ENCODE measurements around the gene MYO5B.

The MYO5B gene

DNA sequence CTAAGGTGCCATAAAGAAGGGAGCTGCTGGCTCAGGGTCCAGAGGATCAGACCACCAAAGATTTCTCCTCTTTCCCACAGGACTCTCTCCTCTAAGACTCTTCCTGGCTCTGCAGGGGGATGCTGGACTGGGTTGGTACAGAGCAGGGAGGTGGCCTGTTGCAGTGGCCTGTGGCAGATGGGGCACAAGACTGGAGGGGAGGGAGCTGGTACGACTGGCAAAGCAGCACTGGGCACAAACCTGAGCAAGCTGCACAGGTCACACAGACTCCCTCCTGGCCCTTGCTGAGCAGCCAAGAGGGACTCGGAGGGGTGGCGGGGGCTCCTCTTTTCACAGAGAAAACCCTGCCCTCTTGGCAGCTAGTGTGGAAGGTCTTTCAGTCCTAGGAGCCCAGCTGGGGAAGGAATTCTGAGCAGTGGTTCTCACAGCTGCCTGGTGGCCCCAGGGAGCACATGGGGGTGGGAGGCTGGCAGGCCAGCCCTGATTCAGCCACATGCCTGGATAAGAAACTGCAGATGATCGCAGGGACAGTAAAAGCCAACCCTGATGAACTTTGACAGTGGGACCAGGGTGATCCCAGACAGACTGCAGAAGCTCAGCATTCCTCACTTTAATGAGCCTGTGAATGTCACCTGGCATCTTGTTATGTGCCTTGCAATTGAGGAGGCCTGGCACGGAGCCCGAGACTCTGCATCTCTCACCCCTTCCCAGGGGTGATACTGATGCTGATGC is 349.2 kb downstream of the MYO5B start:
- TF ChIP-seq, protein P1, sequence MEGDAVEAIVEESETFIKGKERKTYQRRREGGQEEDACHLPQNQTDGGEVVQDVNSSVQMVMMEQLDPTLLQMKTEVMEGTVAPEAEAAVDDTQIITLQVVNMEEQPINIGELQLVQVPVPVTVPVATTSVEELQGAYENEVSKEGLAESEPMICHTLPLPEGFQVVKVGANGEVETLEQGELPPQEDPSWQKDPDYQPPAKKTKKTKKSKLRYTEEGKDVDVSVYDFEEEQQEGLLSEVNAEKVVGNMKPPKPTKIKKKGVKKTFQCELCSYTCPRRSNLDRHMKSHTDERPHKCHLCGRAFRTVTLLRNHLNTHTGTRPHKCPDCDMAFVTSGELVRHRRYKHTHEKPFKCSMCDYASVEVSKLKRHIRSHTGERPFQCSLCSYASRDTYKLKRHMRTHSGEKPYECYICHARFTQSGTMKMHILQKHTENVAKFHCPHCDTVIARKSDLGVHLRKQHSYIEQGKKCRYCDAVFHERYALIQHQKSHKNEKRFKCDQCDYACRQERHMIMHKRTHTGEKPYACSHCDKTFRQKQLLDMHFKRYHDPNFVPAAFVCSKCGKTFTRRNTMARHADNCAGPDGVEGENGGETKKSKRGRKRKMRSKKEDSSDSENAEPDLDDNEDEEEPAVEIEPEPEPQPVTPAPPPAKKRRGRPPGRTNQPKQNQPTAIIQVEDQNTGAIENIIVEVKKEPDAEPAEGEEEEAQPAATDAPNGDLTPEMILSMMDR (IDR thresholded peaks at IDR 0.05) = no peak

DNA sequence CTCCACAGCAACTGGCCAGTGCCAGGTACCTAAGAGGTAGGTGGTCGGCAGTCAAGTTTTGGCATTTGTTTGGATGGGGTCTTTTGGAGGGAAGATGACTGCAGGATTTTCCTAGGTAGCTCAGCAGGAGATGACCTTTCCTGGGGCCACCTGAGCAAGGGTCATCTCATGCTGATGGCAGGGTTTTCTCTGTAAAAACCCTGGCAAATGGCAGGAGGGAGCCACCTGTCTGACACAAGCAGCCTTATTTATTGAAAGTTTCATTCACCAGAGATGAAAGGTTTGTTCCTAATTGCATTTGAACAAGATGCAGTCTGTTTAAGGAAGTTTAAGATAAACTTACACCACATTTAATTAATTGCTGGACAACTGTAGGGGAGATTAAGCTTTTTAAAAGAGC is 350.0 kb downstream of the MYO5B start:
- TF ChIP-seq, protein P1 (IDR thresholded peaks at IDR 0.05) = no peak

DNA sequence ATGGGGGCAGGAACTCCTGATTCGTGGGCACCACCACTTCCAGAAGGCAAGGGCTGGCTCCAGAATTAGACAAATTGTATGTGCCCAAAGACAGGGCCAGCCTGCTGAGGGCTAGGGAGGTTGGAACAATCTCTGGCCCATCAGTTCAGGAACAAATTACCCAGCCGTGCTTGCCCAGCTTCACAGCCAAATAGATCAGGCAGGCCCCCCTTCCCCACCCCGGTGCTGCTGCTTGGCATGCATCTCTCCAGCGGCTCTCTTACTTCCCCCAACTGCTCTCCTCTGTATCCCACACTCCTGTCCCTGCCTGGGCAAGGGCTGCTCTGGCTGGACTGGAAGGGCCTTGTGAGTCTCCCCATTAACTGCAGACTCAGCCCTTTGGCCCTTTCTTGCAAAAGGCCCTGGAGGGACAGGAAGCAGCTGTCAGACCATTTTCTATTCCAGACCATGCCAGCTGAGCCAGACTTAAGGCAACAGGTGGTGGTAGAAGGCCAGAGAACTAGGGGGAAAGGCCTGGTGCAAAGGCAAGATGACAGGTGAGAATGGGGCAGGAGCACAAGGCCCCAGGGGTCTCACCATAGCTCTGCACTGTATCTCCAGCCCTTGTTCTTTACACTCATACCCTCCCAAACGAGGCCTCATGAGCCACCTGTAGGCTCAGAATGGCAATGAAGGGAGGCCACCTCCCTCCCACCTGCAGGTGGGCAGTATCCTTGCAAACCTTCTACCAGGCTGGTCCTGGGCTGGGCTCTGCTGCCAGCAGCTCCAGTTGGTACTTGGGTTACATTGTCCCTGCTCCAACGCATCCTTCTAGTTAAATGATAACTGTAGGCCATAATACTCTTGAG is 350.9 kb downstream of the MYO5B start:
- TF ChIP-seq, protein P1 (IDR thresholded peaks at IDR 0.05) = no peak

DNA sequence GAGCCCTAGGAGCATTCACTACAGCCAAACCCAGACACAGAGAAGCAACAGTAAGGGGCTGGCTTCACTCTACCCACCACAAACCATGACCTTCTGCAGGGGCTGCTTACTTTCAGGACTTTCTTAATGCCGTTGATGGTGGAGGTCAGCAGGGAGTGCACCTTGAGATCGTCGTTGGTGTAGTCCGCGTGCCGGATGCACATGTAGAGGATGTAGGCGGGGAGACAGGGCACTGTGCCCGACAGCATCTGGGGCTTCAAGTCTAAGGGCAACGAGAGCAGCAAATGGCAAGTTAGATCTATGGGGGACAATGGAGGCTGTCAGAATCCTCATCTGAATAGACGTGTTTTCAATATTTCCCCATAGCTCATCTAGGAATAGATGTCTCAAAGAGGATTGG is 351.8 kb downstream of the MYO5B start:
- TF ChIP-seq, protein P1 (IDR thresholded peaks at IDR 0.05) = no peak

DNA sequence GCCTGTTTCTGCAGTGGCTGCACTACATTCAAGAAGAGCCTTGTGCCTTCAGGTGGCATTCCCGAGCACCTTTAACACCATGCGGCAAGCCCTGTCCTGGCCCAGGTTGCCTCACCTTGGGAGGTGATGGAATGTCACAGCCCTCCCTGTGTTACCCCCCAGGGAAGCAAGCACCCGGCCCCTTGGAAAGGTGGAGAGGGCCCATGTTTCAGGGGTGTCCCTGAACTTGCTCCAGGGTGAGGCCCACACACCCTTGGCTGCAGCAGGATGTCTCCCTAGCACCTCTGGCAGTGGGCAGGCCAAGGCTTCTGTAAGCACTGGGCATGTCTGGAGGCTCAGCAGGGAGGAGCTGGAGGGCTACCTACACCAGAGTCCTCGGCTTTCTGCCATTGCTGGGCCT is 352.3 kb downstream of the MYO5B start:
- TF ChIP-seq, protein P1 (IDR thresholded peaks at IDR 0.05) = no peak

DNA sequence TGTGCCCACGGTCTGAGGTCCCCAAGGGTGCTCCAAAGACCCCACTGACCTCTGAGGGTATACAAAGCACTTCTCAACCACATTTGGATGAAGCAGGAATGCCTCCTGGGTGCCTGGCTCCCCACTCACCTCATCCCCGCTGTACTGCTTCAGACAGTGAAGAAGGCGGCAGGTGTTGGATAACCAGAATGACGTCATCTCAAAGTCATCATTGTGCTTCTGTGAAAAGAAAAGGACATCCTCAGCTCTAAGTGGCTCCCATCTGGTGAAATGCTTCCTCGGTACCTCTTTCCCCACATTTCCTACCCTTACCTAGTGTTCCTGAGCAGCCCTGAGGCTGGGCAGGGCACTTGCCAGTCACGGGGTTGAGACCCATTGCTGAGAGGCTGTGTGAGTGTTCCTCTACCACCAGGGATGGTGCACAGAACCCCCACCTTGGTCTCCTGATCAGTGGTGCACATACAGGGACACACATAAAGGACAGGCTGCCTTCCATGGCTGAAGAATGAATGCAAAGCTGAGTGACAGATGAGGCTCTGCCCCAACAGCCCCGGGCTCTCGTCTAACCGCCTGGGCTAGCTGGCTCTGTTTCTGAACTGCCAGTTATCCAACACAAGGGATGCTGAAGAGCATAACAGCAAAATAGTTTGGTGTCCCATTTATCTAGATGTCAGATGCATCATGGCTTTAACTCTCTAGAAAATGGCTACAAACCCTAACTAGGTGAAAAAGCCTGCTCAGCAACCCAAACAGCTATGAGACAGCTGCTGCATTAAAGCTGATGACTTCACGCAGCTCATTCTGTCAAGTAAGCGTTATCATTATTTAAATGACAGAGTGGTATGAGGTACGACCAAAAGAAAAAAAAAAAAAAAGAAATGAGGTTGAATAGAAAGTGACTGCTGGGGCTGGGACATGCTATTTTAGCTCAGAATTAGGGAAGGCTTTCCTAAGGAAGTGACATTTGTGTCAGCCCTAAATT is 353.4 kb downstream of the MYO5B start:
- TF ChIP-seq, protein P1 (IDR thresholded peaks at IDR 0.05) = no peak

DNA sequence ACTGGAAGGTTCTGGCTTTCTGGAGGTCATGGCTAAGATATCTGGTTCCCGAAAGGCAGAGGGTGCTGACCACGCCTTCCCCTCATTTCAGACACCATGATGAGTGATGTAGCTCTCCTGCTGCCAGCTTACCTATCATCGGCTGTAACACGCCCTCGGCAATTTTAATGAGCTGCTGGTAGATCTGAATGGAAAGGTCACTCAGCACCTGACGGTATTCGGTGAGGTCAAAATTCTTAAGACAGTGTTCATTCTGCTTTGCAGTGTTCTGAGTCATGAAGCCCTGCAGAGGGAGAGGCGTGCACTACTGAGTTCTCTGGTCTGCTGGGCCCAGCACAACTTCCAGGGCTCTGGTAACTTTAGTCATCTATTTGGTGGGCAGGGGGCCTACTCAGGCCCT is 355.9 kb downstream of the MYO5B start:
- TF ChIP-seq, protein P1 (IDR thresholded peaks at IDR 0.05) = no peak

Data from LNCAP (cell line).